Endothelial cell of umbilical vein (primary cell): ENCODE results near the gene CREB3L2. TPM values are rescaled to one million over a fixed set of nuclear protein-coding genes. Genes with fewer than 3 reads are reported as not detected.

ENCODE experiments used
- BruUV-seq: library from RNA; stranded (reverse); fragments of 400-500 nt; replicated peaks from 2 replicates; lab custom pipeline; 2021; lab: Mats Ljungman, UMichigan
- CTCF ChIA-PET: fragments of 300-600, 350-600 bp; sonication (Branson Sonifier 250); formaldehyde crosslinking; loops from one replicate; lab custom pipeline; 2021; ENCODE audit warnings: antibody characterized with exemption, inconsistent platforms; lab: Charles Lee
- POLR2A ChIA-PET: fragments of 300-600, 350-600 bp; sonication (Branson Sonifier 250); formaldehyde crosslinking; loops from one replicate; lab custom pipeline; 2021; ENCODE audit warnings: antibody characterized with exemption, inconsistent platforms; lab: Charles Lee
- DNase-seq: peaks from one replicate; pipeline ENCODE4 v3.0.0-alpha.2; 2011; ENCODE audit warnings: low read depth, low spot score
- FAIRE-seq: peaks from 2 replicates; lab custom pipeline; 2011; peaks lifted over from hg19 to GRCh38; lab: Jason Lieb, UNC
- H2AFZ ChIP-seq: 2 replicates; pipeline ENCODE4 v1.6.0; 2012; ENCODE audit warnings: low read depth, low read length, control low read depth, inconsistent platforms
- H3K27ac ChIP-seq: 2 replicates; pipeline ENCODE4 v1.5.1; 2011; ENCODE audit warnings: low read depth, mild to moderate bottlenecking, control low read depth, low read length, moderate library complexity; ENCODE audit not compliant: insufficient read depth
- H3K27me3 ChIP-seq, 2 experiments: 2 replicates each; pipeline versions ENCODE4 v1.6.0 to v1.6.1; 2011; ENCODE audit warnings: low read length in 2 of 2, mixed read lengths in 1 of 2; ENCODE audit not compliant: control insufficient read depth in 2 of 2, insufficient read depth in 2 of 2
- H3K36me3 ChIP-seq, 2 experiments: 2 replicates in 1 of 2; 3 replicates in 1 of 2; pipeline ENCODE4 v1.5.1; 2011; ENCODE audit warnings: low read length in 2 of 2, mild to moderate bottlenecking in 1 of 2, moderate library complexity in 1 of 2; ENCODE audit not compliant: control insufficient read depth in 2 of 2, insufficient read depth in 2 of 2; ENCODE audit errors: extremely low read depth in 1 of 2
- H3K4me1 ChIP-seq: 3 replicates; pipeline ENCODE4 v1.5.1; 2011; ENCODE audit warnings: mild to moderate bottlenecking, low read length; ENCODE audit not compliant: control insufficient read depth, insufficient read depth; ENCODE audit errors: extremely low read depth
- H3K4me2 ChIP-seq: 2 replicates; pipeline ENCODE4 v1.6.1; 2011; ENCODE audit warnings: low read length, control low read depth, mixed read lengths; ENCODE audit not compliant: insufficient read depth
- H3K4me3 ChIP-seq, 3 experiments: fragments of 200-600 bp in 1 of 3; sonication (generic), shearing (Covaris generic) in 1 of 3; replicated peaks in 1 of 3; 2 replicates each; pipeline ENCODE4 v1.5.1; 2011 to 2016; ENCODE audit warnings: control low read depth in 3 of 3, low read length in 3 of 3, mild to moderate bottlenecking in 2 of 3, inconsistent platforms in 1 of 3, low read depth in 1 of 3, moderate library complexity in 1 of 3; ENCODE audit not compliant: insufficient read depth in 1 of 3
- H3K79me2 ChIP-seq: 2 replicates; pipeline ENCODE4 v1.6.0; 2012; ENCODE audit warnings: low read length, inconsistent platforms; ENCODE audit not compliant: control insufficient read depth, insufficient read depth
- H3K9ac ChIP-seq: replicated peaks from 2 replicates; pipeline ENCODE3; 2011; ENCODE audit warnings: low read length, control low read depth; ENCODE audit not compliant: insufficient read depth; ENCODE audit errors: extremely low read depth
- H3K9me1 ChIP-seq: replicated peaks from 3 replicates; pipeline ENCODE4 v1.6.0; 2011; ENCODE audit warnings: mild to moderate bottlenecking, low read length; ENCODE audit not compliant: control insufficient read depth, insufficient read depth; ENCODE audit errors: extremely low read depth
- H3K9me3 ChIP-seq: replicated peaks from 2 replicates; pipeline ENCODE4 v1.5.1; 2012; ENCODE audit warnings: low read length, inconsistent platforms; ENCODE audit not compliant: control insufficient read depth, insufficient read depth
- H4K20me1 ChIP-seq: replicated peaks from 2 replicates; pipeline ENCODE3; 2011; ENCODE audit warnings: mild to moderate bottlenecking, low read length; ENCODE audit not compliant: control insufficient read depth, insufficient read depth; ENCODE audit errors: extremely low read depth
- EZH2 ChIP-seq: IDR thresholded peaks from 2 replicates; pipeline ENCODE4 v1.6.1; 2012; ENCODE audit warnings: borderline replicate concordance, low read depth, mild to moderate bottlenecking, moderate library complexity, low read length, inconsistent platforms; ENCODE audit not compliant: severe bottlenecking
- GATA2 ChIP-seq: IDR thresholded peaks from 2 replicates; pipeline ENCODE4 v1.7.0; 2011; ENCODE audit warnings: low read depth, mild to moderate bottlenecking, moderate library complexity, mixed read lengths, low read length; ENCODE audit not compliant: insufficient read length, insufficient read depth
- JUN ChIP-seq: IDR thresholded peaks from 2 replicates; pipeline ENCODE4 v1.6.1; 2011; ENCODE audit warnings: borderline replicate concordance, low read depth; ENCODE audit not compliant: insufficient read length, insufficient read depth
- MYC ChIP-seq: IDR thresholded peaks from one replicate; pipeline ENCODE4 v1.6.1; 2011; ENCODE audit warnings: mild to moderate bottlenecking, low read depth, low read length
- POLR2A ChIP-seq: IDR thresholded peaks from 2 replicates; pipeline ENCODE4 v1.6.1; 2012; ENCODE audit warnings: low read depth, mild to moderate bottlenecking, control low read depth, low read length
- POLR2AphosphoS5 ChIP-seq: IDR thresholded peaks from 2 replicates; pipeline ENCODE4 v1.6.1; 2012; ENCODE audit warnings: low read depth, mild to moderate bottlenecking, control low read depth, low read length, moderate library complexity; ENCODE audit not compliant: insufficient read depth
- dilution Hi-C: fragments of 300-500 bp; cut with MboI; formaldehyde crosslinking; loops from one replicate; pipeline ENCODE4 v1.15.0; 2019; ENCODE audit warnings: low sequenced_read_pairs; ENCODE audit not compliant: extremely low pct_ligation_motif_present
- intact Hi-C: fragments of 100-400 bp; cut with micrococcal nuclease; formaldehyde crosslinking; loops from one replicate; pipeline ENCODE4 v1.10.0; 2022
- polyA plus RNA-seq, 4 experiments: library from polyadenylated mRNA; depleted of rRNA in 3 of 4; stranded (reverse) in 3 of 4; unstranded in 1 of 4; fragments of >200 nt; gene quantifications; 2 replicates each; pipeline versions ENCODE4 v1.2.1 to v1.2.3, GENCODE V29; 2011 to 2012; ENCODE audit warnings: missing spikeins in 1 of 4
- total RNA-seq: library from RNA; stranded (reverse); gene quantifications from 2 replicates; pipeline ENCODE4 v1.2.3, GENCODE V29; 2021
- TF ChIP-seq, protein P1 (sequence below): IDR thresholded peaks from 2 replicates; pipeline ENCODE4 v1.6.1; 2011; ENCODE audit not compliant: insufficient read depth, insufficient read length
- TF ChIP-seq, protein P2 (sequence below), 2 donors: IDR thresholded peaks; 1 replicate in 1 of 2; 2 replicates in 1 of 2; pipeline ENCODE4 v1.5.1; 2011; ENCODE audit warnings: low read length in 2 of 2, mild to moderate bottlenecking in 2 of 2, moderate library complexity in 2 of 2, control low read depth in 1 of 2, inconsistent platforms in 1 of 2, low read depth in 1 of 2; ENCODE audit not compliant: insufficient read depth in 1 of 2; ENCODE audit errors: extremely low read depth in 1 of 2

CREB3L2 gene
- total and polyA plus RNA-seq, 2 donors (not counting 3 experiments of a cell fraction or from before 2014, with no cell fraction given) = 32.1 to 93.4 TPM

DNA sequence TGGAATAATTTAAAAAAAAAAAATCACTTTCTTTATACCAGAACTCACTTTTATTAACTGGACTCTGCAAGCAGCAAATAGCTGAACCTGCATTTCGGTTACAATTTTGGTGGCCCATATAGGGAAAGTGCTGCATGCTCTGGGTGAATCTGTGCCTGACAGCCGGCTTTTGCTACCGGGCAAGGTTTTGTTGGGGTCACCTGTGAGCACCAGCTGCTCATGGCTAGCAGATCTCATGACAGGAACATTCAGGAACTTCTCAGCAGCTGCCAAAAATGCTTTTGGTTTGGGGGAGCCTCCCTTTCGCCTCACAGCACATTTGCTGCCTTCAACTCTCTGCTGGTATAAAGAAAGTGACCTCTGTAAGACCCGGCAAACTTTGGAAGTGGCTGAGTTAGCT lies 13.2 kb upstream of the CREB3L2 start:
- intact Hi-C loops = no loop called here
- no TSS peak for BruUV-seq
- Histone ChIP-seq H3K4me2 (no peak overlapping the region), H3K9me1 (no peaks in the 10 kb centered on the region), H3K79me2 (no peaks in the 10 kb centered on the region), H3K27me3 (no peaks in the 10 kb centered on the region), H3K9ac (no peak overlapping the region), H3K9me3 (no peaks in the 10 kb centered on the region), H2AFZ (no peak overlapping the region), H3K4me1 (no peaks in the 10 kb centered on the region), H4K20me1 (no peaks in the 10 kb centered on the region), H3K36me3 (no peaks in the 10 kb centered on the region), H3K27ac (no peak overlapping the region), H3K4me3 (no peak overlapping the region)
- ChIA-PET CTCF (interaction anchor here (1.1 to 2.4 kb wide), 4 partner anchors 8 to 359 kb away, joined by 3 to 8 read pairs (median 6); partner anchors contain the start of gene CREB3L2), POLR2A (interaction anchor here (0.6 kb wide), 1 partner anchor 361 kb away, joined by 3 read pairs; no protein-coding TSS in a partner anchor)
- DNase-seq = no peak
- no peak for FAIRE-seq
- no peak for TF ChIP-seq POLR2A
- TF ChIP-seq, protein P1, sequence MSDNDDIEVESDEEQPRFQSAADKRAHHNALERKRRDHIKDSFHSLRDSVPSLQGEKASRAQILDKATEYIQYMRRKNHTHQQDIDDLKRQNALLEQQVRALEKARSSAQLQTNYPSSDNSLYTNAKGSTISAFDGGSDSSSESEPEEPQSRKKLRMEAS = no peak
- TF ChIP-seq POLR2AphosphoS5 = no peak
- TF ChIP-seq GATA2 = no peak
- no peak for TF ChIP-seq MYC
- TF ChIP-seq EZH2 = no peak
- TF ChIP-seq, protein P2, sequence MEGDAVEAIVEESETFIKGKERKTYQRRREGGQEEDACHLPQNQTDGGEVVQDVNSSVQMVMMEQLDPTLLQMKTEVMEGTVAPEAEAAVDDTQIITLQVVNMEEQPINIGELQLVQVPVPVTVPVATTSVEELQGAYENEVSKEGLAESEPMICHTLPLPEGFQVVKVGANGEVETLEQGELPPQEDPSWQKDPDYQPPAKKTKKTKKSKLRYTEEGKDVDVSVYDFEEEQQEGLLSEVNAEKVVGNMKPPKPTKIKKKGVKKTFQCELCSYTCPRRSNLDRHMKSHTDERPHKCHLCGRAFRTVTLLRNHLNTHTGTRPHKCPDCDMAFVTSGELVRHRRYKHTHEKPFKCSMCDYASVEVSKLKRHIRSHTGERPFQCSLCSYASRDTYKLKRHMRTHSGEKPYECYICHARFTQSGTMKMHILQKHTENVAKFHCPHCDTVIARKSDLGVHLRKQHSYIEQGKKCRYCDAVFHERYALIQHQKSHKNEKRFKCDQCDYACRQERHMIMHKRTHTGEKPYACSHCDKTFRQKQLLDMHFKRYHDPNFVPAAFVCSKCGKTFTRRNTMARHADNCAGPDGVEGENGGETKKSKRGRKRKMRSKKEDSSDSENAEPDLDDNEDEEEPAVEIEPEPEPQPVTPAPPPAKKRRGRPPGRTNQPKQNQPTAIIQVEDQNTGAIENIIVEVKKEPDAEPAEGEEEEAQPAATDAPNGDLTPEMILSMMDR (IDR thresholded peaks at IDR 0.05; ENCODE audit: extremely low read depth in 1 of 2, insufficient read depth in 1 of 2, low read depth in 1 of 2, low read length in 2 of 2) = no peak
- no peak for TF ChIP-seq JUN
- dilution Hi-C loops = no loop called here
